Dedifferentiated amniotic fluid mesenchymal stem cell (primary cell): ENCODE results near the gene SUSD1.

Experiments used
- DNase-seq: peaks from one replicate; pipeline ENCODE4 v3.0.0-alpha.2; 2016; ENCODE audit errors: extremely low spot score

The SUSD1 gene

DNA sequence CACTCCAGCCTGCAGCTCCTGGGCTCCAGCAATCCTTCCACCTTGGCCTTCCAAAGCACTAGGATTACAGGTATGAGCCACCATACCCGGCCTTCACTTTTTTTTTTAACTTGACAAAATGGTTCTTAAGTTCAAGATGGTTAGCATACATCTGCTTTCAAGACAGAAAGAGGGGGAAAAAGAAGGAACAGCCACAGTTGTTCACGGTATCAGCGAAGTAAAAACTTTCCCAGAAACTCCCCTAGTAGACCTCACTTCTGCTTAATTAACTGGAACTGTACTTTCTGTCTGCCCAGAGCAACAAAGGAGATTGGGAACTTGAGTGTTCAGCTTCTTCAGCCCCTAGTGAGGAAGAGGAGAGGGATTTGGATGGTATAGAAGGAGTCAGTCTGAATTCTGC is 161.8 kb downstream of the SUSD1 start:
- no peak for DNase-seq

- DNase-seq, result peak; percentile 85
Observed at GRCh38 chr9:112012026-112012902, 162.8 kb downstream of the SUSD1 start.

GRCh38 chr9:112011051-112011620 is 164.0 kb downstream of the SUSD1 start:
- DNase-seq, result no peak

GRCh38 chr9:112010537-112010936 is 164.6 kb downstream of the SUSD1 start:
- DNase-seq, result no peak

GRCh38 chr9:112009656-112010055 is 165.4 kb downstream of the SUSD1 start:
- no peak for DNase-seq

GRCh38 chr9:112007575-112008240 is 167.4 kb downstream of the SUSD1 start:
- no peak for DNase-seq

- no peak for DNase-seq
Observed at GRCh38 chr9:112006361-112007020, 168.6 kb downstream of the SUSD1 start.

DNA sequence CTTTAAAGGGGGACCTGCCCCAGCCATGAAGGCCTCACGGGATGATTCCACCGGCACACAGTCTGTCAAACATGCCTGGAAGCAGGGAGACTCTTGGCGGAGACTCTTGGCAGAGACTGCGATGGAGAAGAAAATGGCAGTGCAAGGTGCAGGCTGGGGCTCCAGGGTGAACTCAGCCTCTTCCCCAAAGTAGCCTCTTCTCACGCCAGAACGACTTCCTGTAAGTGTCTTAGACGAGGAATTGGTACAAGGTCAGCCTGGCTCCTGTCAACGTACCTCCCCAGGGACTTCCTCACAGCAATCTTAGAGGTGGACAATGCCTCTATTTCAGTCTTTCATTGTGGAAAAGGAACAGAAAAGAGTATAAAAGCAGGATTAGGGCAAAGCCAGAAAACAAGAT is 169.2 kb downstream of the SUSD1 start:
- no peak for DNase-seq

GRCh38 chr9:112003538-112003937 is 171.6 kb downstream of the SUSD1 start:
- no peak for DNase-seq

DNA sequence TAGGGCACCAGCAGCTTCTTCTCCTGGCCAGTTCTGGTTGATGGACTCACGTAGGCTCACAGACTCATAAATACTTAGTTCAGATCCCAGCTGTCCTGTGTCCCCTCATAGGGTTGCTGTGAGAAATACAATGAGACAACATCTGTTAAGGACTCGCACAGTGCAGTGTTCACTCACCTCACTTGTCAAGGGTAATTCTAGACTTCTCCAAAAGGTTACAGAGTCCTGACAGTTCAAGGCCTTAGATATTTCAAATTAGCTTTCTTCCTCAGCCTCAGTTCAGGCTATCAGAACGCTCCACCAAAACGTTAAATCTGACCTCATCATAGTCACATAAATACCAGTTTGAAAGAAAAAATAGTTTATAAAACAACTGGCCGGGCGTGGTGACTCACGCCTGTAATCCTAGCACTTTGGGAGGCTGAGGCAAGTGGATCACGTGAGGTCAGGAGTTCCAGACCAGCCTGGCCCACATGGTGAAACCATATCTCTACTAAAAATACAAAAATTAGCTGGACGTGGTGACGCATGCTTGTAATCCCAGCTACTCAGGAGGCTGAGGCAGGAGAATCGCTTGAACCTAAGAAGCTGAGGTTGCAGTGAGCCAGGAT is 172.1 kb downstream of the SUSD1 start:
- no peak for DNase-seq

DNA sequence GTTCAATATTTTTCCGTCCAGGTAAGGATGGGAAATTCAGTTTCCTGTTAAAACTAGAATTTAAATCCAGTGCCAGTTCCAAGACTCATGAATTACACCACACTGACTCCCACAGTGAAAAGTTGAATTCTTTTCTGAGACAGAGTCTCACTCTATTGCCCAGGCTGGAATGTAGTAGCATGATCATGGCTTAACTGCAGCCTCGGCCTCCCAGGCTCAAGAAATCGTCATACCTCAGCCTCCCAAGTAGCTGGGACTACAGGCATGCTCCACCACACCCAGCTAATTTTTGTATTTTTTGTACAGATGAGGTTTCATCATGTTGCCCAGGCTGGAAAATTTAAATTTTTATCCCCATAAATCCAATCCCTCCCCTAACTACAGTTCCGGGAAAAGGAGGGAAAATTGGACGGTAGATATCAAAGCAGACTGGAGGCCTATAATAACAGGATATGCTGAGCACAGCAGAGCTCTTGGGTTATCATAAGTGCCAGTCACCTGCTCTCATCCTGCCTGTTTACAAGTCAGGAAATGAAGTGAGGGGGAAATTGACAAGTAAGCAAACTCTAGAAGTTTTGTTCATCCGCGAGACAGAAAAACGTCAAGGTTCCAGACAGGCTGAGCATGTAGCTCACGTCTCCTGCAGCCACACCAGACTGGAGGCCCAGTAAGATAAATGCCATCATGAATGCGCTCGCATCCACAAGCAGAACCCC is 172.8 kb downstream of the SUSD1 start:
- DNase-seq, result no peak

DNA sequence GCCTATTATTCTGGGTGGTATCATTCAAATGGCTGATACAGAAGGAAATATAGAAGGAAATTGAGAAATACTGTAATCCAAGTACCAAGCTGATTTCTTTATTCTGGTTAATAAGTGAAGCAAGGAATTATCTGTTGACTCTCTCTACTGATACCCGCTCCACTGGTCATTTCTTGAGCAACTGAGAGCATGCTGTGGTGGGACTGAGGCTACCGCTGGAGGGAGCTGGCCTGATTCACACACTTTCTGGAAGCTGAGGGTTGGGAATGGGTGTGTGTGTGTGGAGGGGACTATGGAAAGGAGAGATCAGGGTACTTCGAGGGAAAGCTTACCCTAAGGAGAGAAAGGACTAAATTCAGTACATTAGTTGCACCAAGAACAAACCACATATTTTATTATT is 174.4 kb downstream of the SUSD1 start:
- no peak for DNase-seq

GRCh38 chr9:111999319-111999718 is 175.8 kb downstream of the SUSD1 start:
- DNase-seq, result no peak

- no peak for DNase-seq
Observed at GRCh38 chr9:111997831-111998230, 177.3 kb downstream of the SUSD1 start.

- DNase-seq, result no peak
Observed at GRCh38 chr9:111994831-111995458, 180.2 kb downstream of the SUSD1 start.

GRCh38 chr9:111993319-111993718 is 181.8 kb downstream of the SUSD1 start:
- no peak for DNase-seq

GRCh38 chr9:111992523-111992922 is 182.6 kb downstream of the SUSD1 start:
- no peak for DNase-seq

DNA sequence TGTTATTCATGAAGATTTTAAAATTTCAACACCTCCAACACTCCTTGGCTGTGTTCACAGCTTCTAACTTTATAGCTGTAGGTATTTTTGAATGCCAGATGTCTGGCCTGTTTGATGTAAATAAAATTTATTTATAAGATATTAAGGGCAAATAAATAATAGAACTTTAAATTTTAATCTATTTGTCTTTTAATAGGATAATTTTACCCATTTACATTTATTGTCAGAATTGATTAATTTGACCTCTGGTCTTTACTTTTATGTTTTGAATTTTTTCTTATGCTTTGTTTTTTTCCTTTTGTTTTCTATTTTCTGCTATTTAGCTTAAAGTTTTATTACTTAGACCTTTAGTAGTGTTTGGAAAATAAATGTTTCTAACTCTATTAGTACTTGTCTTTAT is 183.9 kb downstream of the SUSD1 start:
- no peak for DNase-seq
